Astrocyte (in vitro differentiated cells and primary cell): ENCODE results near the gene LMCD1. TPM values are rescaled to one million over a fixed set of nuclear protein-coding genes. Genes with fewer than 3 reads are reported as not detected.

Source experiments
- DNase-seq: peaks from one replicate; pipeline ENCODE4 v3.0.0-alpha.2; 2010; ENCODE audit warnings: low read depth
- FAIRE-seq: peaks from 2 replicates; lab custom pipeline; 2011; peaks lifted over from hg19 to GRCh38; lab: Jason Lieb, UNC
- H2AFZ ChIP-seq: 2 replicates; pipeline ENCODE4 v1.6.0; 2012; ENCODE audit warnings: low read depth, low read length, inconsistent platforms
- H3K27ac ChIP-seq: 2 replicates; pipeline ENCODE4 v1.5.1; 2011; ENCODE audit warnings: low read depth, low read length, inconsistent platforms
- H3K27me3 ChIP-seq: 2 replicates; pipeline ENCODE4 v1.6.0; 2011; ENCODE audit warnings: low read length, inconsistent platforms; ENCODE audit not compliant: insufficient read depth
- H3K36me3 ChIP-seq: 2 replicates; pipeline ENCODE4 v1.5.1; 2011; ENCODE audit warnings: low read length, inconsistent platforms; ENCODE audit not compliant: insufficient read depth
- H3K4me1 ChIP-seq: 2 replicates; pipeline ENCODE4 v1.5.1; 2011; ENCODE audit warnings: low read length, inconsistent platforms; ENCODE audit not compliant: insufficient read depth
- H3K4me2 ChIP-seq: 2 replicates; pipeline ENCODE4 v1.6.0; 2012; ENCODE audit warnings: low read length, inconsistent platforms
- H3K4me3 ChIP-seq: 2 replicates; pipeline ENCODE4 v1.5.1; 2011; ENCODE audit warnings: low read depth, mild to moderate bottlenecking, low read length, inconsistent platforms; ENCODE audit not compliant: insufficient read depth
- H3K79me2 ChIP-seq: 2 replicates; pipeline ENCODE4 v1.6.0; 2012; ENCODE audit warnings: mild to moderate bottlenecking, low read length, inconsistent platforms; ENCODE audit not compliant: insufficient read depth
- H3K9ac ChIP-seq: 2 replicates; pipeline ENCODE4 v1.6.0; 2012; ENCODE audit warnings: mild to moderate bottlenecking, low read length, inconsistent platforms
- H3K9me3 ChIP-seq: 2 replicates; pipeline ENCODE4 v1.5.1; 2012; ENCODE audit warnings: low read depth, mild to moderate bottlenecking, low read length, inconsistent platforms; ENCODE audit not compliant: insufficient read depth
- H4K20me1 ChIP-seq: 2 replicates; pipeline ENCODE4 v1.6.0; 2012; ENCODE audit warnings: low read length, inconsistent platforms; ENCODE audit not compliant: insufficient read depth
- H3K27ac Mint-ChIP-seq: one replicate; pipeline ENCODE4 v1.8.0; 2021; ENCODE audit warnings: mild to moderate bottlenecking, mixed read lengths; ENCODE audit not compliant: unreplicated experiment
- H3K27me3 Mint-ChIP-seq: one replicate; pipeline ENCODE4 v1.8.0; 2021; ENCODE audit warnings: low read depth, mixed read lengths; ENCODE audit not compliant: unreplicated experiment
- H3K36me3 Mint-ChIP-seq: one replicate; pipeline ENCODE4 v1.8.0; 2021; ENCODE audit warnings: low read depth, mixed read lengths; ENCODE audit not compliant: unreplicated experiment
- H3K4me1 Mint-ChIP-seq: one replicate; pipeline ENCODE4 v1.8.0; 2021; ENCODE audit warnings: low read depth, mixed read lengths; ENCODE audit not compliant: unreplicated experiment
- H3K4me3 Mint-ChIP-seq: one replicate; pipeline ENCODE4 v1.8.0; 2021; ENCODE audit warnings: mild to moderate bottlenecking, moderate library complexity, mixed read lengths; ENCODE audit not compliant: unreplicated experiment
- H3K9me3 Mint-ChIP-seq: one replicate; pipeline ENCODE4 v1.8.0; 2021; ENCODE audit warnings: mild to moderate bottlenecking, mixed read lengths; ENCODE audit not compliant: unreplicated experiment
- CTCF ChIP-seq: IDR thresholded peaks from 2 replicates; pipeline ENCODE4 v1.5.1; 2011; ENCODE audit warnings: low read depth, mild to moderate bottlenecking, inconsistent platforms, low read length, moderate library complexity; ENCODE audit not compliant: insufficient read depth
- EZH2 ChIP-seq: IDR thresholded peaks from 2 replicates; pipeline ENCODE4 v1.6.1; 2012; ENCODE audit warnings: mild to moderate bottlenecking, low read length, inconsistent platforms; ENCODE audit not compliant: insufficient read depth
- total RNA-seq: library from RNA; stranded (reverse); gene quantifications from 2 replicates; pipeline ENCODE4 v1.2.1, GENCODE V29; 2021

The LMCD1 gene
- total RNA-seq, 1 donor from 2014 or later = 374 TPM

GRCh38 chr3:8523041-8523440 is 21.4 kb downstream of the LMCD1 start:
- Mint-ChIP-seq H3K4me3 (no peak overlapping the region), H3K9me3 (no peaks in the 10 kb centered on the region), H3K27ac (no peak overlapping the region), H3K4me1 (peaks cover 86% of the 10 kb centered on the region), H3K36me3 (peaks cover 35% of the 10 kb centered on the region), H3K27me3 (no peaks in the 10 kb centered on the region)
- Histone ChIP-seq H3K4me3 (no peak overlapping the region), H3K4me1 (peaks cover 25% of the 10 kb centered on the region), H4K20me1 (peaks cover 17% of the 10 kb centered on the region), H3K4me2 (no peak overlapping the region), H3K9ac (no peak overlapping the region), H3K27ac (no peak overlapping the region), H2AFZ (no peak overlapping the region), H3K27me3 (no peaks in the 10 kb centered on the region), H3K79me2 (peaks cover 44% of the 10 kb centered on the region), H3K9me3 (no peaks in the 10 kb centered on the region), H3K36me3 (peaks cover 4% of the 10 kb centered on the region)
- FAIRE-seq (peak; percentile 13), DNase-seq (no peak)
- TF ChIP-seq CTCF = no peak
- TF ChIP-seq EZH2 = no peak

- Mint-ChIP-seq H3K27ac (no peak overlapping the region), H3K36me3 (peaks cover 31% of the 10 kb centered on the region), H3K4me1 (peaks cover 83% of the 10 kb centered on the region), H3K27me3 (no peaks in the 10 kb centered on the region), H3K9me3 (no peaks in the 10 kb centered on the region), H3K4me3 (no peak overlapping the region)
- H3K9ac ChIP-seq = no peak overlapping the region
- DNase-seq (no peak), FAIRE-seq (no peak)
- H3K27ac ChIP-seq = no peak overlapping the region
- H3K4me2 ChIP-seq = no peak overlapping the region
- H3K9me3 ChIP-seq = no peaks in the 10 kb centered on the region
- H3K4me3 ChIP-seq = no peak overlapping the region
- TF ChIP-seq EZH2 (no peak), CTCF (no peak)
- peaks cover 20% of the 10 kb centered on the region for H3K4me1 ChIP-seq
- peaks cover 4% of the 10 kb centered on the region for H3K36me3 ChIP-seq
- H3K79me2 ChIP-seq = peaks cover 44% of the 10 kb centered on the region
- H2AFZ ChIP-seq = no peak overlapping the region
- H3K27me3 ChIP-seq = no peaks in the 10 kb centered on the region
- peaks cover 17% of the 10 kb centered on the region for H4K20me1 ChIP-seq
Measured at GRCh38 chr3:8524249-8524648, 22.6 kb downstream of the LMCD1 start.

- H3K4me2 ChIP-seq = no peak overlapping the region
- peaks cover 17% of the 10 kb centered on the region for H4K20me1 ChIP-seq
- H3K27me3 ChIP-seq = no peaks in the 10 kb centered on the region
- no peak overlapping the region for H3K4me3 ChIP-seq
- TF ChIP-seq EZH2 (no peak), CTCF (no peak)
- H3K27ac Mint-ChIP-seq = no peak overlapping the region
- H3K4me3 Mint-ChIP-seq = no peak overlapping the region
- H3K79me2 ChIP-seq = peaks cover 44% of the 10 kb centered on the region
- FAIRE-seq (peak; percentile 20), DNase-seq (no peak)
- no peak overlapping the region for H3K27ac ChIP-seq
- peaks cover 31% of the 10 kb centered on the region for H3K36me3 Mint-ChIP-seq
- H3K9ac ChIP-seq = no peak overlapping the region
- H3K4me1 Mint-ChIP-seq = peaks cover 82% of the 10 kb centered on the region
- H3K27me3 Mint-ChIP-seq = no peaks in the 10 kb centered on the region
- peaks cover 20% of the 10 kb centered on the region for H3K4me1 ChIP-seq
- H3K9me3 Mint-ChIP-seq = no peaks in the 10 kb centered on the region
- no peak overlapping the region for H2AFZ ChIP-seq
- H3K36me3 ChIP-seq = peaks cover 4% of the 10 kb centered on the region
- no peaks in the 10 kb centered on the region for H3K9me3 ChIP-seq
Measured at GRCh38 chr3:8524656-8525399, 23.2 kb downstream of the LMCD1 start.
